GM19324 (cell line): Measurements from ENCODE around the gene FBXO48.
"Not testable (repeated sequence)": the region's sequence is repeated elsewhere in the genome, so short reads cannot be mapped to it uniquely, and the experiment has no call there.

ENCODE experiments used
- ATAC-seq: cut with Tn5 transposase; IDR thresholded peaks from one replicate; pipeline ENCODE4 v1.9.1; 2021; ENCODE audit warnings: mild to moderate bottlenecking, moderate library complexity; ENCODE audit not compliant: unreplicated experiment, low FRiP score

FBXO48 gene, protein sequence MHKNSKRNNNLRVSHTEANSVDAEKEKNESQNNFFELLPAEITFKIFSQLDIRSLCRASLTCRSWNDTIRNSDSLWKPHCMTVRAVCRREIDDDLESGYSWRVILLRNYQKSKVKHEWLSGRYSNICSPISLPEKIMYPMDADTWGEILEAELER

DNA sequence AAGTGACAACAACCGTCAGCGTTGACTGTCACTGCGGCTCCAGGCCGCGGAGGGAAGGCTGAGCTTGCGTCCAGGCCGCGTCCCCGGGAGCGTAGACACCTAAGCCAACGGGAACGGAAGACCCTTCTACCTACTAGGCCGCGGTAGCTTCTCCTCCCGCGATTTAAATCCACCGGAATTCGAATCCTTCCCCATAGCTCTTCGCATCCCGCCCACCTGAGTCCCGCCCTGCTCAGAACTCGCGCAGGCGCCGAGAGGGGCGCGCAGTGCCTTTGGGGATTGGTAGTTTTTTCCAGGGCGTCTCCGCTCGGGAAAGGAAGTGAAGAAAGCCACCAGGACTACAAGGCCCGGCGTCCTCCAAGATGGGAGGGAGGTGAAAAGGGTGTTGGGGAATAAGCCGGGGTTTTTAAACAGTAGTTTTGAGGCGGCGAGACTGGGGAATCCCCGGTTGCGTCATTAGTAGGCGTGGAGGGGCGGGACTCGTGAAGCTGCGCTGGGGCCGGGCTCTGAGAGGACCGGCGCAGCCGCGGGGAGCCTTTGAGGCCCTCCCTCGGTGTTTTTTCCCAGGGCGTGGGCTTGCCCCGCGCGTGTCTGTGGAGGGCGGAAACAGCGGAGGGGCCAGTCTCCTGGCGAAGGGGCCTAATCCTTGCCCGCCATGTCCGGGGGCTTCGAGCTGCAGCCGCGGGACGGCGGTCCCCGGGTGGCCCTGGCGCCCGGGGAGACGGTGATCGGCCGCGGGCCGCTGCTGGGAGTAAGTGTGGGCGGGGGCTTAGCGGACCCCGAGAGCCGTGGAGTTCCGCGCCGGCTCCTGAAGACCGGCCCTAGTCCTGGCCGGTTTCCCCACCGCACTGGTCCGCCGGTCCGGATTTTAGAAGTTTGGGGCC, at the start of gene FBXO48, which contains the start of gene APLF:
FBXO48 (minus strand) TSS at position 218 of the 884 bp plus-strand sequence. CDS start 2,149 bp downstream, outside the sequence.
APLF (plus strand) TSS at position 509 of the 884 bp plus-strand sequence; CDS start at position 656, 147 bp downstream.
- peak; percentile 96 for ATAC-seq

DNA sequence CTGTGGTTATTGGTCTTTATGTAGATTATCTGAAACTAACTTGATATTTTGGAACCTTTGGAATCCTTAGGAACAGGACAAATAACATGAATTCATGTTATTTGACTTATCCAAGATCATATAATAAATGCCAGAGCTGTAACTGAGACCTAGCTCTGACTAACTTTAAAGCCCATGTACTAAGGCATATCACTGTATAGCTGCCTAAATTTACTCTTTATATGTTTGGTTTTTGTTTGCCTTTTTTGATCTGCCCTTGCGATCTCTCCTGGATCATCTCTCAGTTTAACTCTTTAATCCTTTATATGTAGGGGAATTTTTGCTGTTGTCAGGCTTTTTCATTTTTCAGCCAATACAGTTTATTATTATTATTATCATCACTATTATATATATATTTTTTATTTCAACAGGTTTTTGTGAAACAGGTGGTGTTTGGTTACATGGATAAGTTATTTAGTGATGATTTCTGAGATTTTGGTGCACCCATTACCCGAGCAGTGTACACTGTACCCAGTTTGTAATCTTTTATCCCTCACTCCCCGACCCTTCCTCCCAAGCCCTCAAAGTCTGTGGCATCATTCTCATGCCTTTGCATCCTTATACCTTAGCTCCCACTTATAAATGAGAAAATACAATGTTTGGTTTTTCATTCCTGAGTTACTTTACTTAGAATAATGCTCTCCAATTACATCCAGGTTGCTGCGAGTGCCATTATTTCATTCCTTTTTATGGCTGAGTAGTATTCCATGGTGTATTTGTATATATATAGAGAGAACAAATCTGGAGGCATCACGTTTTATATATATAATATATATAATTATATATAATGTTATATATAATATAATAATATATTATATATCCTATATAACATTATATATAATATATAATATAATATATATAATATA, 49.2 kb upstream of the FBXO48 start:
- no peak for ATAC-seq

DNA sequence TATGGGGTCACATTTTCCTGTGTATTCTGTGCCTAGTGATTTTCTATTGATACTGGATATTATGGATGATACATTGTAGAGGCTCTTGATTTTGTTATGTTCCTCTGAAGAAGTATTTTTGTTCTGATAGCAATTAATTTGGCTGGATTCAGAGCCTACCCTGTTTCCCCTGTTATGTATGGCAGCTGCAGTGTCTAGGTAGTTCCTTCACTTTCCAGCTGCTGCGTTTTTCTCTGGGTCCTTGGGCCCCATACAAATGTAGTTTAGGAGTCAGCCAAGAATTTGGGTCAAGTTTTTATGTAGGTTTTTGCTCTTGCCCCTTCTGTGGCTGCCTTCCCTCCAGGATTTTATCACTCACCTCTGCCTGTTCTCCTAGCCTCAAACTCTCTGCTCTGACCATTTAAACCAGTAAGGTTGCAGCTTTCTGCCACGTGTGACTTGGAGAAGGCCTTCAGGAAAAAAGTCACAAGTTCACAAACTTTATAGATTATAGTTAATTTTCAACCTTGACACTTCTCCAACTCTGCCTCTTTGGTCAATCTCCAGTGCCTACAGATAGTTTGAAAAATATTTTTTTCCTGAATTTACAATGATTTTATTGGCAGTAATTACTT, 47.3 kb upstream of the FBXO48 start:
- no peak for ATAC-seq

DNA sequence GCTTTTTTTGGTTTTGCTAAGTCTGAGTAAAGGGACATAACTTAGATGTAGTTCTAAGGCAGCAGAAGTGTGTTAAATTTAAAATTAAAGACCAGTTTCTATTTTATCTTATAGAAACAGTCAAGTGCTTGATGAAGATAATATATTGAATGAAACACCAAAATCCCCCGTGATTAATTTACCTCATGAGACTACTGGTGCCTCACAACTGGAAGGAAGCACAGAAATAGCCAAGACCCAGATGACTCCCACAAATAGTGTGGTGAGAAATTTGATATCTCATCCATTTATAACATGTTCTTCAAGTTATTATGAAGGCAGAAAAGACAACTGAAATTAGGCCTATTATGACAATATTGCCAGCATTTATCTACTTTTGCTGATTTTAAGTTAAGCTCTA, 45.9 kb upstream of the FBXO48 start:
- no peak for ATAC-seq

DNA sequence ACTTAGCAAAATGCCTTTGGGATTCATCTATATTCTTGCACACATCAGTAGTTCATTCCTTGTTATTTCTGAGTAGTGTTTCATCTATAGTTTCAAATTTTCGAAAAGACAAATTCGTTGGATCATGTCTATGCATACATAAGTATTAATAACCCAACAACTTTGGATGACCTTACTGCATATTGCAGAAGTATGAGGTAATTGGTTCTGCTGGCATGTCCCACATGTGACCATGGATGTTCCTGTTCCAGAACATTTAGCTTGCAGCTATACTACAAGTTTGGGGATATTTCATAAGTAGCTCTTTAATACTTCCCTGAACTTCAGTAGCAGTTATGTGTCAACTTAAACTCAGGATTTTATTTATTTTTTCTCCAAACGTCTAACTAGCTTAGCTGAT, 45.2 kb upstream of the FBXO48 start:
- ATAC-seq: no peak

DNA sequence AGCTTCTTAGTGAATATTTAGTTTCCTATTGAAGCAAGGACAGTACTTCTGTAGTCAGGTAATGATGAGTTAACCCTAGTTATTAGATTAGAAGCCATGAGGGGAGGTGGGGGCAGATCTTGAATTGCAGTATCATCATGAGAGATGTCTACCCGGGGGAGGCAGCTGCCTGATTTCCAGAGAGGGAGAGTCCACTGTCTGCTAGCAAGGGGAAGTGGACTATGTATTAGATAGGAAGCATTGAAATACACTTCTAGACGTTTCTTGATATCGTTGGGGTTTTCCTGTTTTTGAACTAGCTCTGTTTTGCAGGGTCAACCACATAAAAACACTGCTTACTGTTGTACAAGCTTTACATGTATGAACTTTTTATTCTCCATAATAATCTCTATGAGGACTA, 39.1 kb upstream of the FBXO48 start:
- ATAC-seq: no peak

DNA sequence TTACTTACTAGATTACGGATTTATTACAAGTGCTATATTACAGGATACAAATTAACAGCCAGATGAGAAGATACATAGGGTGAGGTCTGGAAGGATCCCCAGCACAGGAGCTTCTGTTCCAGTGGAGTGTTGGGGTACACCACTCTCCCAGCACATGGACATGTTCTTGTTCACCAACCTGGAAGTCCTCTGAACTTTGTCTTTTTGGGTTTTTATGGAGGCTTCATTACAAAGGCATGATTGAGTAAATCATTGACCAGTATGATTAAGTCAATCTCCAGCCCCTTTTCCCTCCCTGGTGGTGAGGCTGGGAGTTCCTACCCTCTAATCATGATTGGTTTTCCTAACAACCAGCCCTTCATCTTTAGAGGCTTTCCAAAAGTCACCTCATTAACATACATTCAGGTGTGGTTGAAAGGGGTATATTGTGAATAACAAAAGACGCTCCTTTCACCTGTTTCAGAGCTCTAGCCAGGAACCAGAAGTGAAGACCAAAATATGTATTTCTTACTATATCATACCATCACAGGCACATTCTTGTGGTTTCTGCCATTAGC, 38.6 kb upstream of the FBXO48 start:
- ATAC-seq: no peak

DNA sequence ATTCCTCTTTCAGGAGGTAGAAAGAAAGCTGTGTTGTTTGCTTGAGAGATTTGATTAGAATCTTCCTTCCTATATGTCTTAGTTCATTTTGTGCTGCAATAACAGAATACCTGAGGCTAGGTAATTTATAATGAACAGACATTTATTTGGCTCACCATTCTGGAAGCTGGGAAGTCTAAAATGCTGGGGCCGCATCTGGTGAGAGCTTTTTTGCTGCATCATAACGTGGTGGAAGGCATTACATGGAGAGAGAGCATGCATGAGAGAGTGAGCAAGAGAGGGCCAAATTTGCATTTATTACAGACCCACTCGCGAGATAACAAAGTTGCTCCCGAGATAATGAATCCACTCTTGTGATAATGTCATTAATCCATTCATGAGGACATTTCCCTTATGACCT, 34.7 kb upstream of the FBXO48 start:
- no peak for ATAC-seq

DNA sequence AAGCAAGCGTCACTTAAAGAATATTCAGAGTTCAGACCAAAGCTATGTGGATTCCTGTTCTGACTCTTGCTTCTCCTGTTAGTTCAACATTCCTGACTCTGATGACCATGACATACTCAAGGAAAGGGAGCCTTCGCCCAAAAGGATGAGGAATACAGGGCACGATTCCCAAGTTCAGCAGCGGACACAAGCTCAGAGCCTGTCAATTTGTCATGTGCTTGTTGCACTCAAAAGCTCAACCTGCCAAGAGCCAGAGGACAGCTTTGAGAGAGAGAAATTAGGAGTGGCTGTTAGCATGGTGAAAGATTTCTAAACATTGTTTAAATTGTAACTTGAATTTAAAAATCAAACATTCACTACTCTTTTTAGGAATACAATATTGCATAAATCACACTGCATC, 33.6 kb upstream of the FBXO48 start:
- ATAC-seq: no peak

DNA sequence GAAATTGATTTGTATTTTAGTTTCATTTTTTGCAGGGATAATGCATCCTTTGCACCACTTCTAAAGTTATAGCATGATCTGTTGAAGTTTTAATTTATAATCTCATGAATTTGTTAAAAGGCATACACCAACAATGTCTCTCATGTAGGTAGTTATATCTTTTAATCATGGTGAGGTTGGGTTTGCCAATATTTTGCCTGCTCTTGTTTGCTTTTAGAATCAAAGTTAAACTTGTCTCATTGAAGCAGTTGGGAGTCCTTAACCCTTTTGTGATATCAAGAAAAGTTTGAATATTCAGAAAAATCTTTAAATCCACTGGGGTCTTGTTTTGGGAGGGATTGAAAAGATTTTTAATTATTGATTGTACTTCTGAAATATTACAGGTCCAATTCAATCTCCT, 32.0 kb upstream of the FBXO48 start:
- no peak for ATAC-seq

DNA sequence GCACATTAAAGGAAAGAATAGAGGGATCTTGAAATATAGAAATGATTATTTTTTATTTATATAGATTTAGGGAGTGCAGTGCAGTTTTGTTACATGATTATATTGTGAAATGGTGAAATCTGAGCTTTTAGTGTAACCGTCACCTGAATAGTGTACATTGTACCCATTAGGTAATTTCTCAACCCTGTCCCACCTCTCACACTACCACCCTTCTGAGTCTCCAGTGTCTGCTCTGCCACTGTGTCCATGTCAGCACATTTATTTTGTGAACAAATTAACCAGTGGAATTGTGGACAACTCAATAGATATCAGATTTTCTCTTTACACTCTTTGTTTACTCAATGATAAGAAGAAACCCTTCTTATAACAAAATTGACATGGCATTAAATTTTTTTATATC, 24.5 kb upstream of the FBXO48 start:
- no peak for ATAC-seq

DNA sequence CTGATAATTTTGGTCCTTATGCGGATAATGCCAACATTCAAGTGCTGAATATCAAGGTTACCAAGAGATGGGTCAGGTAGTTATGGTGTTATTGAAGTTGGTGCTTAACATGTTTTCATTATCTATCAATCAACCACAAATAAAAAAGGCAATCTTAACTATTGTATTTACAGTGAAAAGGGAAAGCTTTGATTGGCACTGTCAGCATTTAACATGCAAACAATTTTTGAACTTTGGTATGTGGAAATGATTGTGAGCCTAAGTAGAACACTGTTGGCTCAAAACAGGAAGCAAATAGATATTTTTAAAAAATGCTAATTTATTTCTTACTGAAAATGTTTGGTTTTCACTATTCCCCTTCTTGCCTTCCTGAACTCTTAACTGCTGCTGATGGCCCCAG, 22.2 kb upstream of the FBXO48 start:
- no peak for ATAC-seq

DNA sequence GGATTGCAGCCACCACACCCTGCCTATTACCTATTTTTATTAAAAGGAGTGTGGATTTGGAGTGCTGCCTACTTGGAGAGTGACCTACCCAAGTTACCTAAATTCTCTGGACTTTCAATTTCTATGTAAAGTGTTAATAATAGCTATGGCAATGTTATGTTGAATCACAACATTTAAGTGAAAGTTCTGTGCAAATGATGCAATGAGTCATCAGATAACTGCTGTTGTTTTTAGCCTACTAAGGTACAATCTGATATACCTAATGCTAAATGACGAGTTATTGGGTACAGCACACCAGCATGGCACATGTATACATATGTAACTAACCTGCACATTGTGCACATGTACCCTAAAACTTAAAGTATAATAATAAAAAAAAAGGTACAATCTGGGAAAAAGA, 21.5 kb upstream of the FBXO48 start:
- not testable (repeated sequence) for ATAC-seq

DNA sequence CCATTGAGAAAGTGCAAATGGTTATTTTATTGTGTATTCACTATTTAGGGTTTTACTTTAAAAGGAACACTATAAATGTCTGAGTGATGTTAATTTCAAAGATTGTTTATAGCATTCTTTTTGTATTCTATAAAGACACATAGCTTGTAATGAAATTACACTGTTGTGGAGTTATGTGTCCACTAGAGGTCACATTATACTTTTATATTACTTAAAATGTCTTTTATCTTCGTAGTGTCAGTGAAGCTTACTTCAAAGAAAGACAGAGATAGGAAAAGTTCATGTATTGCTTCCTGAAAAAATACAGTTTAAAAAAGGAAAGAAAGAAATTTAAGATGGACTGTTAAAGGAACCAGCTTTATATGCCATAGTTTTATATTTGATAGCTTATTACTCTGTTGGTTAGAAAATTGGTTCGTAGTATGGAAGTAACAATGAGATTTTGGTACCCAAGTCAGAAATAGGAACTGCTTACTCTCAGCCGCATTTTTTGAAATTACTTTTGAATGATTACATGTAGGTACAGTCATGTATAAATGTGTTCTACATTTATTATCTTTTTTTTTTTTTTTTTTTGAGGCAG, 20.8 kb upstream of the FBXO48 start:
- ATAC-seq: no peak

DNA sequence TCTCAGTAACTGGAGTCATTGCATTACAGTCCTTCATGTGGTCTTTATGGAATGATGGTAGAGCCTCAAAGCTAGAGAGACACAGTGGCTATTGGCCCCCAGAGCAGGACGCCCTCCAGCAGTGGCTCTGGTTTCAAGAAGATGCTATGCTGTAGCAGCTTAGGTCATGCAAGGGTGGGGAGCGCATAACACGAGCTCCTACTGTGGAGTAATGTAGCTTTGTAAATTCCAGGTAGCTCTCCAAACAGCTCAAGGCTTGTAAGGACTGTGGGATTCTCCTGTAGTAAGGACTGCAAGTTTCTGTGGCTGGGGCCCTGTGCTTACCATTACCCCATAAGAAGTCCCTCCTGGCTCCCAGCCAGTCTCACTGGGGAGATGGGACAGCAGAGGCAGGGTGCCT, 15.9 kb upstream of the FBXO48 start:
- no peak for ATAC-seq

DNA sequence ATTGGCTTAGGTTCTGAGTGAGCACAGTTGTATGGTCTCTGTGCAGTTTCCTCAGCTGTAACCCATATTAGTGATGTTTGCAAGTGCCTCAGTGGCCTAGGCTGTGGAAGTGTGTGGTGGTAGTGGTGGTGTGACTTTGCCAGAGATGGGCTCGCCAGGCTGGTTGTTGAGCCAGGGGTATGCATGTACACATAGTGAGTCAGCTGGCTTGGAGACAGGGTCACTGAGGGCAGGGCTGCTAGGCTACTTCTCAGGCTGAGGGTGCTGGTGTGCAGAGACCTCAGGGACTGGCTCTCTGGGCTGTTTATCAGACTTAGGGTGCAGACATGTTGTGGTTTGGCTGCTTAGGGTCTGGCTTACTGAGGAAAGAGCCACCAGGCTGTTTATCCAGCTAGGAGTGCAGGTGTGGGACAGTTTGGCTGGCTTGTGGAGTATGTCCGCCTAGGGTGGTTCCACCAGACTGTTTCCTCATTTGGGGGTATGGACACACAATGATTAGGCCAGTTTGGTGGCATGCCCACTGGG, 15.3 kb upstream of the FBXO48 start:
- ATAC-seq: no peak

DNA sequence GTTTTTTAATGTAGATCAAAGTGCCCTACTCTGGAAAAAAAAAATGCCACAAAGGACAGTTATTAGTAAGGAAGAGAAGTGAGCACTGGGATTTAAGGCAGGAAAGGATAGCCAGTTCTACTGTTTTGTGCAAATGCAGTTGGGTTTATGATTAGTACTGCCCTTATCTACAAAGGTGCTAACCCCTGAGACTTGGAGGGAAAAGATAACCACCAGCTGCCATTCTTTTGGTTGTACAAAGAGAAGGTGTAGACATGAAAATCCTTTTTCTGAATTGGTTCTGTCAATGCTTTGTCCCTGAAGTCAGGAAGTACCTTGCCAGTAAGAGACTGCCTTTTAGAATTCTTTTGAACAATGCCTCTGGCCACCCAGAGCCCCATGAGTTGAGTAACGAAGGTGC, 11.6 kb upstream of the FBXO48 start:
- no peak for ATAC-seq

DNA sequence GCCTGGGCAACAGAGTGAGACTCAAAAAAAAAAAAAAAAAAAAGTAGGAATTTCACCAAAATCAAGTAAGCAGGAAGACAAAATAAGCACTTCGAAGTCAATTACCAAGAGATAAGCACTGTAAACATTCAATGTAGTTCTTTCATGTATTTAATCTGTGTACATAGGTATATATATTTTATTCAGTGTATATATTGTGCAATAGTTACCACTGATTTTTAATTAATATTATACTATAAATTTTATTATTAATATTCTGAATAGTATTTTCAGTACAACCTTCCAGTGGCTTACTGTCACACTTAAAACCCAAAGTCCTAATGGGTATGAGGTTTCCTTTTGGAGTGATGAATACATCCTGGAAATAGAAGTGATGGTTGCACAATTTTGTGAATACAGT, 9.4 kb upstream of the FBXO48 start:
- no peak for ATAC-seq

DNA sequence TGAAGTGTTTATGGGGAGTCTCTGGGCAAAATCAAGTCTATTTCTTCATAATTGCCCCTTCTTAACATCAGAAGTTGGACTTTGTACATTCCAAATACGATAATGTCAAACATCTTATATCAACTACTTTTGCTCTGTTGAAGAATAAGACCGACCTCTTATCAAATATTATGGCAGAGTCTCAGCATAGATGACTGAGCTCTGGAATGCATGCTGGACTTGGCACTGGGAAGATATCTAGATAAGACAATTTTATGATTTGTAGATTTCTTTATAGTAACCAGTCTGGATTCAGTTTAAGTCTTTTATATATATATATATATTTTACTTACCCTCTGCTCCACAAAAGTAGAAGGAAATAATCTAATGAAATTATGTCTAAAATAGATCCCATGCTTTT, 8.5 kb upstream of the FBXO48 start:
- ATAC-seq: no peak

DNA sequence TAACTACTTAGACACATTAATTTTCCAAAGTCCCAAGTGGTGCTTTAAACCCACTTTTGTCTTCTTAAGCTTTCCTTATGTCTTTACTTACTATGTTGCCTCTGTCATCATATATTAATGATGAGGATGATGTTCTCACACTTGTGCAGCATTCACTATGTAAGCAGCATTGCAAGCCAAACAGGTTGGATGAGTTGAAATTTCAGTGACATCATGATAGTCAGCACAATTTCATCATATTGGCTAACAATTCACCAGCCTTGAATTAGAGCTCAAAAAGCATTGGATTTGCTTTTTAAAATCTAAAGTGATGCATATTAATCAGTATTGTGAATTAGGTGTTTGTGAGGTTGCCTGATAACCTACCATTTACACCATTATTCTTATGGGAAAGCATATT, 8.0 kb upstream of the FBXO48 start:
- no peak for ATAC-seq
